Measurements from ENCODE around the gene RNASEH2C. TPM values are rescaled to one million over a fixed set of nuclear protein-coding genes. Genes with fewer than 3 reads are reported as not detected.
"Not testable (repeated sequence)": the region's sequence is repeated elsewhere in the genome, so short reads cannot be mapped to it uniquely, and the experiment has no call there.

RNASEH2C gene
- total RNA-seq: 10 to 100 TPM; 57.4 to 92.9 TPM

DNA sequence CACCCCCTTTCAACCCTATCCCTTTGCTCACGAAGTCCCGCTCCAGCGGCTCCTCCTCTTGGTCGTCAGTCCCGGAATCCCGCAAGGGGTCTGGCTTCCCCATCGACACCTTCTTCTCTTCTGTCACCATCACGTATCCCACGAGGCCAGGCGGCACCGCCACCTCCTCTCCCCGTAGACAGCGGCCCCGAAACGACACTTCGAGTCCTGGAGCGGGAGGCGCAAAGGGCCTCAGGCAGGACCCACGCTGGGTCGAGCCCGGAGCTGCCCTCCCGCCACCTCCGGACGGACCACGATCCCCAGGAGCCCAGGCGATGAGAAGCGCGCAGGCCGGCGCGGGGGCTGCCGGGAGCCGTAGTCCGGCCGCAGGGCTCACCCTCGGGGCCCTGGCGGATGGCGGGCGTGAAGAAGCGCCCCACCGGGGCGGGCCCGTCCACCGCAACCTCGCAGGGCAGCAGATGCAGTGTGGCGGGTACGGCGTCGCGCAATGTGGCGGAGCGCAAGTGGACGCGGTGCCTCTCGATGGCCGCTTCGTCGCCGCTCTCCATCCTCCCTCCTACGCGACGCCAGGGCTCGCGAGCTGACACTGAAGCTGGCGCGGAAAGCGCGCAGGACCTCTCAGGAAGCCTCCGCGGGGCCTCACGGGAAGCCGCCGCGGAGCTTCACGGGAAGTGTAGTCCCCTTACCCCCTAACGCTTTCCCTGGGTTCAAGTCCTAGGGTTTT is at the start of gene RNASEH2C:
Gene RNASEH2C, minus strand, starts transcription at position 588 of the 724 bp plus-strand sequence. Its CDS starts 40 bp downstream, at position 548.
- H3K36me3 Mint-ChIP-seq (ENCODE audit: low read depth): peaks cover 51% of the 10 kb centered on the region
- peaks cover 11% of the 10 kb centered on the region for H3K4me1 Mint-ChIP-seq
- peak; percentile 96 for ATAC-seq (replicated peaks)
- no peaks in the 10 kb centered on the region for H3K27me3 Mint-ChIP-seq
- H3K27ac Mint-ChIP-seq: peak within 1 kb of the TSS; percentile 87
- H3K9me3 Mint-ChIP-seq: no peaks in the 10 kb centered on the region
- H3K4me3 Mint-ChIP-seq: peak within 1 kb of the TSS; percentile 87

DNA sequence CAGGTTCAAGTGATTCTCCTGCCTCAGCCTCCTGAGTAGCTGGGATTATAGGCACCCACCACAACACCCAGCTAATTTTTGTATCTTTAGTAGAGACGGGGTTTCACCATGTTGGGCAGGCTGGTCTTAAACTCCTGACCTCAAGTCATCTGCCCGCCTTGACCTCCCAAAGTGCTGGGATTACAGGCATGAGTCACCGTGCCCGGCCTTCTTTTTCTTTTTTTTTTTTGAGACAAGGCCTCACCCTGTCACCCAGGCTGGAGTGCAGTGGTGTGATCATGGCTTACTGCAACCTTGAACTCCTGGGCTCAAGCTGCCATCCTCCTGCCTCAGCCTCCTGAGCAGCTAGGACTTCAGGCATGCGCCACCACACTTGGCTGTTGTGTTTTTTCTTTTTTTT is 47.2 kb upstream of the RNASEH2C start:
- H3K9me3 Mint-ChIP-seq; ATAC-seq (replicated peaks): not testable (repeated sequence)

DNA sequence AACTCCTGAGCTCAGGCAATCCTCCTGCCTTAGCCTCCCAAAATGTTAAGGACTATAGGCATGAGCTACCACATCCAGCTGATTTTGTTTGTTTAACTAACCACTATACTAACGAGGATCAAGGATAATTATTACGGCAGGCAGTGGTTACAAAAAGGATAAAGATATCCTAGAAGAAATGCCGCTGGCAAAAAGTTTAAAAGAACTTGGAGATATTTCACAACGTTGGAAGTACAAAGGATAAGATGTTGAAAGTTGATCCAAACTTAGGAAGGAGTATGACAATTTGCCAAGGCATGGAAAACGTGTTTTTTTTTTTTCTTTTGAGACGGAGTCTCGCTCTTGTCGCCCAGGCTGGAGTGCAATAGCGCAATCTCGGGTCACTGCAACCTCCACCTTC is 46.8 kb upstream of the RNASEH2C start:
- Mint-ChIP-seq H3K27me3 (no peaks in the 10 kb centered on the region), H3K4me1 (peaks cover 5% of the 10 kb centered on the region), H3K27ac (no peak overlapping the region), H3K9me3 (no peaks in the 10 kb centered on the region), H3K36me3 (ENCODE audit: low read depth) (no peaks in the 10 kb centered on the region), H3K4me3 (no peak overlapping the region)
- ATAC-seq (replicated peaks): no peak

More for the DNA sequence above, 47.2 kb upstream of the RNASEH2C start:
- H3K36me3 Mint-ChIP-seq (ENCODE audit: low read depth); H3K4me1 Mint-ChIP-seq; H3K4me3 Mint-ChIP-seq; H3K27ac Mint-ChIP-seq; H3K27me3 Mint-ChIP-seq: not testable (repeated sequence)

DNA sequence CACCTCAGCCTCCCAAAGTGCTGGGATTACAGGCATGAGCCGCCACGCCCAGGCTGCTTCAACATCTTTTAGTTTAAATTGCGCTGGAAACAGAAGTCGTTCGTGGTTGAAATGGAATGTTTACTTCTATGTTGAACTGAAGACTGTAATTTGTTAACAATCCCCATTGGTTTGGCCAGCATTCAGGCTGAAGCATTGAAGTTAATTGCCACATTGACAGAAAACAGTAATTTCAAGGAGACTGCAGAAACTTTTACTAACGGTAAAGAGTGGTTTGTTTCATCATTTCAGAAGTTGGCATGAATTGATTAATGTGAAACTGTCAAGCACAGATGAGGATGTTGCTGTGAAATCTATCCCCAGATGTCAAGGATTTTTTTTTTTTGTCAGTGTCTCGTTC is 45.9 kb upstream of the RNASEH2C start:
- ATAC-seq (replicated peaks): peak; percentile 31
- no peaks in the 10 kb centered on the region for H3K9me3 Mint-ChIP-seq
- H3K27me3 Mint-ChIP-seq: no peaks in the 10 kb centered on the region
- peaks cover 5% of the 10 kb centered on the region for H3K4me1 Mint-ChIP-seq
- H3K27ac Mint-ChIP-seq: no peak overlapping the region
- no peaks in the 10 kb centered on the region for H3K36me3 Mint-ChIP-seq (ENCODE audit: low read depth)
- no peak overlapping the region for H3K4me3 Mint-ChIP-seq

GRCh38 chr11:65764434-65764833 is 43.8 kb upstream of the RNASEH2C start:
- ATAC-seq (replicated peaks): no peak
- Mint-ChIP-seq H3K4me1 (no peaks in the 10 kb centered on the region), H3K4me3 (no peak overlapping the region), H3K36me3 (ENCODE audit: low read depth) (no peaks in the 10 kb centered on the region), H3K9me3 (no peaks in the 10 kb centered on the region), H3K27me3 (no peaks in the 10 kb centered on the region), H3K27ac (no peak overlapping the region)

GRCh38 chr11:65762816-65763215 is 42.2 kb upstream of the RNASEH2C start:
- H3K36me3 Mint-ChIP-seq (ENCODE audit: low read depth); H3K4me3 Mint-ChIP-seq; H3K9me3 Mint-ChIP-seq; H3K27ac Mint-ChIP-seq; H3K4me1 Mint-ChIP-seq; ATAC-seq (replicated peaks); H3K27me3 Mint-ChIP-seq: not testable (repeated sequence)

DNA sequence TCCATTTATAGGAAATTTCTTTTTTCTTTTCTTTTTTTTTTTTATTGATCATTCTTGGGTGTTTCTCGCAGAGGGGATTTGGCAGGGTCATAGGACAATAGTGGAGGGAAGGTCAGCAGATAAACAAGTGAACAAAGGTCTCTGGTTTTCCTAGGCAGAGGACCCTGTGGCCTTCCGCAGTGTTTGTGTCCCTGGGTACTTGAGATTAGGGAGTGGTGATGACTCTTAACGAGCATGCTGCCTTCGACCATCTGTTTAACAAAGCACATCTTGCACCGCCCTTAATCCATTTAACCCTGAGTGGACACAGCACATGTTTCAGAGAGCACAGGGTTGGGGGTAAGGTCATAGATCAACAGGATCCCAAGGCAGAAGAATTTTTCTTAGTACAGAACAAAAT is 41.6 kb upstream of the RNASEH2C start:
- H3K27me3 Mint-ChIP-seq; ATAC-seq (replicated peaks); H3K4me3 Mint-ChIP-seq; H3K4me1 Mint-ChIP-seq; H3K9me3 Mint-ChIP-seq; H3K27ac Mint-ChIP-seq; H3K36me3 Mint-ChIP-seq (ENCODE audit: low read depth): not testable (repeated sequence)

- ATAC-seq (replicated peaks): no peak
- Mint-ChIP-seq H3K27me3 (peaks cover 3% of the 10 kb centered on the region), H3K4me3 (no peak overlapping the region)
Observed at GRCh38 chr11:65745049-65745448, 24.5 kb upstream of the RNASEH2C start.

GRCh38 chr11:65744699-65745042 is 24.1 kb upstream of the RNASEH2C start:
- H3K27ac Mint-ChIP-seq: no peak overlapping the region
- H3K27me3 Mint-ChIP-seq: peaks cover 3% of the 10 kb centered on the region
- no peak for ATAC-seq (replicated peaks)
- no peaks in the 10 kb centered on the region for H3K9me3 Mint-ChIP-seq
- H3K4me1 Mint-ChIP-seq: no peaks in the 10 kb centered on the region
- H3K36me3 Mint-ChIP-seq (ENCODE audit: low read depth): no peaks in the 10 kb centered on the region
- no peak overlapping the region for H3K4me3 Mint-ChIP-seq

More at GRCh38 chr11:65745049-65745448, 24.5 kb upstream of the RNASEH2C start:
- Mint-ChIP-seq H3K27ac (no peak overlapping the region), H3K4me1 (no peaks in the 10 kb centered on the region), H3K9me3 (no peaks in the 10 kb centered on the region), H3K36me3 (ENCODE audit: low read depth) (no peaks in the 10 kb centered on the region)

- ATAC-seq (replicated peaks): peak; percentile 79
- Mint-ChIP-seq H3K36me3 (ENCODE audit: low read depth) (no peaks in the 10 kb centered on the region), H3K9me3 (no peaks in the 10 kb centered on the region), H3K27ac (no peak overlapping the region), H3K4me3 (no peak overlapping the region), H3K27me3 (peaks cover 3% of the 10 kb centered on the region), H3K4me1 (no peaks in the 10 kb centered on the region)
Observed at GRCh38 chr11:65744026-65744698, 23.6 kb upstream of the RNASEH2C start.

DNA sequence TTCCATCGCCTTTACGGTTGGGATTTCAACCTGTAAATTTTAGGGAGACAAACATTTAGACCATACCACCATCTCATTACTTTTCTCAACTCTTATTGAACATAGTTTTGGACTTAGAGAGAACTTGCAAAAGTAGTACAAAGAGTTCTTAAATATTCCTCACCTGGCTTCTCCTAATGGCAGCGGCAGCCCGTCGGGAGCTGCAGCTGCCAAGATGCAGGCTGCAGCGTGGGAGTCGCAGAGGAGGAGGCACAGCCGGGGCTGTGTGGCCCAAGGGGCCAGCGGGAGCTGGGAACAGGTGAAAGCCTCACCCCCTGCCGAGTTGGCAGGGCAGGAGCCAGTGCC is 23.1 kb upstream of the RNASEH2C start:
- Mint-ChIP-seq H3K4me1 (no peaks in the 10 kb centered on the region), H3K27me3 (peaks cover 3% of the 10 kb centered on the region), H3K27ac (no peak overlapping the region), H3K9me3 (no peaks in the 10 kb centered on the region), H3K36me3 (ENCODE audit: low read depth) (no peaks in the 10 kb centered on the region), H3K4me3 (no peak overlapping the region)
- no peak for ATAC-seq (replicated peaks)

DNA sequence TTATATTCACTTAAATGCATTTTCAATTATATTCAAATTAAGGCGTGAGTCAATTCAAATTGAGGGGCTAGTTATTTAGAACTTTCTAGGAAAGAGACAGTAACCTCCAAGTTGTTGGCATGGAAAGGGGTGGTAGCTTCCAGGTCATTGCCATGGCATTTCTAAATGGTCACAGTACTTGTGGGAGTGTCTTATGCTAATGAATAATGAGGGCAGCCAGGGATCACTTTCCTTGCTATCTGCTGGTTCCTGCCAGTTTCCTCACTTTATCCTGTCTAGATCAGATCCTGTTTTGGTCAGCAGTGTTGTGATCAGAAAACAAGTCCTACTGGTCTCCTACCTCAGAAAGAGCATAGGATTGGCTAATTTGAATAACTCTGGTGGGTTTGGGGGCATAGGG is 21.8 kb upstream of the RNASEH2C start:
- Mint-ChIP-seq H3K36me3 (ENCODE audit: low read depth) (no peaks in the 10 kb centered on the region), H3K27me3 (peaks cover 3% of the 10 kb centered on the region), H3K4me3 (no peak overlapping the region), H3K9me3 (no peaks in the 10 kb centered on the region), H3K4me1 (no peaks in the 10 kb centered on the region), H3K27ac (no peak overlapping the region)
- ATAC-seq (replicated peaks): no peak

DNA sequence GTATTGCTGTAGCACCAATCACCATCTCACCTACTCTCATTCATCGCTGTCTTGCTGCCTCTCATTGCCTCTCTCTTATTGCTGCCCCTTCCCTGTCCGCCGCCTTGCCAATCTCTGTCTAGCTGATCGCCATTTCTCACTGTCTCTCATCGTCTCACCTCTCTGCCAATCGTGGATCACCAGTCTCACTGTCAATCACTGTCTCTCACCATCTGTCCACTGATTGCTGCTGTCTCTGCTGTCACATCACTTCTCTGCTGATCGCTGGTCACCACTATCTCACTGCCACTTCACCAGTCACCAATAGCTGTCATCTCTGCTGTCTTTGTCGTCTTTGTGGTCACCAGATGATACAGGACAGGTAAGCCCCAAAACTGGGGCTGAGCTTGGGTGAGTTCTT is 20.6 kb upstream of the RNASEH2C start:
- Mint-ChIP-seq H3K36me3 (ENCODE audit: low read depth) (no peaks in the 10 kb centered on the region), H3K27me3 (no peaks in the 10 kb centered on the region), H3K4me3 (no peak overlapping the region), H3K9me3 (no peaks in the 10 kb centered on the region), H3K27ac (no peak overlapping the region), H3K4me1 (no peaks in the 10 kb centered on the region)
- no peak for ATAC-seq (replicated peaks)

- Mint-ChIP-seq H3K4me1 (no peaks in the 10 kb centered on the region), H3K4me3 (no peak overlapping the region), H3K27me3 (no peaks in the 10 kb centered on the region), H3K9me3 (no peaks in the 10 kb centered on the region), H3K36me3 (ENCODE audit: low read depth) (no peaks in the 10 kb centered on the region), H3K27ac (no peak overlapping the region)
- ATAC-seq (replicated peaks): no peak
Observed at GRCh38 chr11:65739022-65739421, 18.4 kb upstream of the RNASEH2C start.

DNA sequence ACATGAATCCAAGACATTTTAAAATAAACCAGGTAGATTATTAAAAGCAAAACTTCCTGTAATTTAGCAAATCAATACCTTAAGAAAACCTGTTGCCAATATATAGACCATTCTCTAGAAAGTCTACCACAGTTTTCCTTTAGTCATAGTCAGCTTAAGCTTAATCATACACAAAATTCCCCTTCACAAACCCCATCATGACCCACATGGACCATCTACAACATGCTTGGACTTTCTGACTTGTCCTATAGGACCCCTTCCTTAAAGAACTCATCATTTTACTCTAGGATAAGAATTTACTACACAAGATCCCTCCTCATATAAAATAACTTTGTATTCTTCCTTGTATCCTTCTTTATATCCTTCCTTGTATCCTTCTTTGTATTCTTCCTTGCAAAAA is 16.2 kb upstream of the RNASEH2C start:
- Mint-ChIP-seq H3K36me3 (ENCODE audit: low read depth) (no peaks in the 10 kb centered on the region), H3K4me3 (no peak overlapping the region), H3K9me3 (no peaks in the 10 kb centered on the region), H3K4me1 (no peaks in the 10 kb centered on the region), H3K27me3 (peaks cover 6% of the 10 kb centered on the region), H3K27ac (no peak overlapping the region)
- ATAC-seq (replicated peaks): peak; percentile 54

All from activated T-helper 17 cell treated with anti-CD3 and anti-CD28 coated beads, Interleukin-2, amount 50 U/mL, for 72 hours (primary cell).